GM18511 (cell line): ENCODE data around the gene CORIN.

Experiments used
- ATAC-seq: cut with Tn5 transposase; IDR thresholded peaks from one replicate; pipeline ENCODE4 v1.9.1; 2021; ENCODE audit warnings: mild to moderate bottlenecking, moderate library complexity; ENCODE audit not compliant: unreplicated experiment

CORIN gene

GRCh38 chr4:47837908-47838294, at the start of gene CORIN:
Gene CORIN (minus strand): TSS chr4:47838067. CDS start chr4:47837949, 118 bp downstream.
- ATAC-seq: no peak

- no peak for ATAC-seq
Observed at GRCh38 chr4:47882228-47882627, 44.4 kb upstream of the CORIN start.

GRCh38 chr4:47879458-47879857, 41.6 kb upstream of the CORIN start:
- no peak for ATAC-seq

- no peak for ATAC-seq
Observed at GRCh38 chr4:47876784-47877546, 39.1 kb upstream of the CORIN start.

GRCh38 chr4:47876310-47876709, 38.4 kb upstream of the CORIN start:
- no peak for ATAC-seq

GRCh38 chr4:47873877-47874541, 36.1 kb upstream of the CORIN start:
- ATAC-seq: no peak

- no peak for ATAC-seq
Observed at GRCh38 chr4:47863486-47863885, 25.6 kb upstream of the CORIN start.

- ATAC-seq: no peak
Observed at GRCh38 chr4:47862297-47862696, 24.4 kb upstream of the CORIN start.

GRCh38 chr4:47860305-47860704, 22.4 kb upstream of the CORIN start:
- ATAC-seq: no peak

- ATAC-seq: no peak
Observed at GRCh38 chr4:47858006-47858405, 20.1 kb upstream of the CORIN start.

- no peak for ATAC-seq
Observed at GRCh38 chr4:47856713-47857112, 18.8 kb upstream of the CORIN start.

GRCh38 chr4:47855350-47855749, 17.5 kb upstream of the CORIN start:
- ATAC-seq: no peak

- no peak for ATAC-seq
Observed at GRCh38 chr4:47852136-47852535, 14.3 kb upstream of the CORIN start.

- no peak for ATAC-seq
Observed at GRCh38 chr4:47849466-47849865, 11.6 kb upstream of the CORIN start.

GRCh38 chr4:47848041-47848440, 10.2 kb upstream of the CORIN start:
- no peak for ATAC-seq

- ATAC-seq: no peak
Observed at GRCh38 chr4:47842985-47843384, 5.1 kb upstream of the CORIN start.

- no peak for ATAC-seq
Observed at GRCh38 chr4:47840291-47840690, 2.4 kb upstream of the CORIN start.

GRCh38 chr4:47839259-47839658, 1.4 kb upstream of the CORIN start:
- ATAC-seq: peak; percentile 51

- no peak for ATAC-seq
Observed at GRCh38 chr4:47838445-47838844, 578 bp upstream of the CORIN start.

- ATAC-seq: peak; percentile 71
Observed at GRCh38 chr4:47837094-47837907, 566 bp downstream of the CORIN start.

- ATAC-seq: peak; percentile 82
Observed at GRCh38 chr4:47836641-47837093, 1.2 kb downstream of the CORIN start.

- ATAC-seq: no peak
Observed at GRCh38 chr4:47835494-47835893, 2.4 kb downstream of the CORIN start.
